HG02884 (cell line): ENCODE data around the gene RPS21.

Source experiments
- ATAC-seq: cut with Tn5 transposase; IDR thresholded peaks from one replicate; pipeline ENCODE4 v1.9.1; 2021; ENCODE audit warnings: mild to moderate bottlenecking, moderate library complexity; ENCODE audit not compliant: unreplicated experiment

Gene RPS21

DNA sequence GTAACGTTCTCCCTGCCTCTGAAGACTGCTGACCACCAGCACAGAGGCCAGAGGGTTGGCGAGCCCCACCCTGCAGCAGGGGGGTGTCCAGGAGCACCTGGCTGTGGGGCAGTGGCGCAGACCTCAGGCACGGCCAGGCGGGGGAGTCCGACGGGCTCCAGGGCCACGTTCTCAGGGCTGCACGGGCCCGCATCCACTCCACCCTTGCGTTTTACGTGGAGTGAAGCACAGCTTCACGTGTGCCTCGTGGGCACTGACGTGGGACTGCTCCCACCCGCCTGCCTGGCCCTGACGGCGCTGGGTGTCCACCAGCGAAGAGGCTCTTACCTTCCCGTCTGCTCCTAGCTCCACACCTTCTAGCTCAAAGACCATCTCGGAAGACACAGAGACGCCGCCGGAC is 6.9 kb downstream of the RPS21 start:
- ATAC-seq = no peak

DNA sequence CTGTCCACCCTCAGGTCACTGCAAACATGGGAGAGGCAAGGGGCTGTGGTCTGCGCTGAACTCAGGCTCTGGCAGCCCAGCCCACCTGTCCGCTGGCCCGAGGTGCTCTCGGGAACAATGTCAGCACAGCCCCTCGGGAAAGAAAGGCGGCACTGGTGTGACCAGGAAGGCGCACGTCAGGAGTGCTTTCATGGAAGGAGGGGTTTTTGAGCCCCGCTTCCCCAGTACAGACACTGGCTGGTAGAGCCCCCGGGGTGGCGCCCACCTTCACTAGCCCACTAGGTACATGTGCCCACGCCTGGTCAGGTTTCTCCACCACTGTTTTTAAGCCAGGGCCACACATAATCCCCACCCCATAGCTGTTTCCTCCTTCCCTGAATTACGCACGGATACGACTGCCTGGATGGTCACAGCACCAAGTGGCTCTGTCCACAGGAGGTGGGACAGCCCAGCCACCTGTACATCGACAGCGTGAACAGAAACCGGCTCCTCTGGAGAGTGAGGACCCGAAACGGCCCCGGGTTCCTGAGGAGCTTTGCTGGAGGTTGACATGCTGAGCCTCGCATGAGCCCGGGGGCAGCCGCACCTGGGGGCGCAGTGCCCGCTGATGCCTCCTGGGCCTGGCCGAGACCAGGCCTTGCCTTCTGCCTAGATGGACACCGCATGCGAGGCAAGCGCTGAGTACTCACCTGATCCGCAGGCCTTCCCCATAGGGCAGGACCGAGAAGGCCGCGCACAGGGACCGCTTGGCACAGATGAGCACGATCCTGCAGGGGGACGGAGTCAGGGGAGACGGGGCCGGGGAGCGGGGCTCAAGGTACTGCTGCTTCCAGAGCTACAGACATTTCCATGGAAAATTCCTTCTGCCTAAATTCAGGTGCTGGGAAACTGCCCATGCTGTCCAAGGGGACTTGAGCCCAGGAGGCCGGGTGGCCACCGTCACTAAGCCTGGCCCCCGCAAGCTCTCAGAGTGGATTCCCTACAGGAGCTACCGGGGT is 7.6 kb downstream of the RPS21 start:
- ATAC-seq = no peak

DNA sequence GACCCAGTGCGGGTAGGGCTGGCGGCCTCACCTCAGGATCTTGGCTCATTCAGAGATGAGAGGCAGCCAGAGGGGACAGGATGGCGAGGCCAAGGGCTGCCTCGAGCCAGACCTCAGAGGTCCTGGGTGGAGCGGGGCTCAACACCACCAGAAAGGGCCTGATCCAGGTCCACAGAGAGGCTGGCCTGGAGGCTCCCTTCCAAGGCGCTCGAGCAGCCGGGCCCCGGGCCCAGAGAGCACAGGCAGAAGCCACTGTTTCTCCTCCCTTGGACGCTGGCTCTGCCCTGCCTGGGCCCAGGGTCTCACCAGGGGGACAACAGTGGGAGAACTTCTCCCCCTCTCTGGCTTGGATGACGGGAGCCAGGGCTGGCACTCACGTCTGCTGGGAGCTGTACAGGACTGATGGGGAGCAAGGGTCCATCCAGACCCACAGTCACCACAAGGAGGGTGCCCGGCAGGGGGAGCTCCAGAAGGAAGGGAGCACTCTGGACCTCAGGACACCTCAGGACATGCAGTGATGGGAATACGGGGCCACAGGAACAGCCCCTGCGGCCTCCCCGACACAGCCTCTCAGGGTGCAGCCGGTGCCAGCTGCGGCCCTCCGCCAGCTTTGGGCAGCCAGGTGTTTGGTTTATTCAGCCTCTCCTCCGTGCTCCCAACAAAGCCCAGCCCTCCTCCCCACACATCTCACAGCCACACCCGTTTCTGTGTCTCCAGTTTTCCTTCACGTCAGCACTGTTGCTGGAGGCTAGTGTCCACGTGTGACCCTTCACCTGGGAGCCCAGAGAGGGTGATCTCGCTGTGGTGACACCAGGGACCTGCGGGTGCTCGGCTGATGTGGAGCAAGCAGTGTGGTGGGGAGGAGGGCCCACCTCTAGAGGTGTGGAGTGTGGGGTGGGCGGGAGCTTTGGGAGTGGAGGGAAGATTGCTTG is 8.7 kb downstream of the RPS21 start:
- no peak for ATAC-seq

DNA sequence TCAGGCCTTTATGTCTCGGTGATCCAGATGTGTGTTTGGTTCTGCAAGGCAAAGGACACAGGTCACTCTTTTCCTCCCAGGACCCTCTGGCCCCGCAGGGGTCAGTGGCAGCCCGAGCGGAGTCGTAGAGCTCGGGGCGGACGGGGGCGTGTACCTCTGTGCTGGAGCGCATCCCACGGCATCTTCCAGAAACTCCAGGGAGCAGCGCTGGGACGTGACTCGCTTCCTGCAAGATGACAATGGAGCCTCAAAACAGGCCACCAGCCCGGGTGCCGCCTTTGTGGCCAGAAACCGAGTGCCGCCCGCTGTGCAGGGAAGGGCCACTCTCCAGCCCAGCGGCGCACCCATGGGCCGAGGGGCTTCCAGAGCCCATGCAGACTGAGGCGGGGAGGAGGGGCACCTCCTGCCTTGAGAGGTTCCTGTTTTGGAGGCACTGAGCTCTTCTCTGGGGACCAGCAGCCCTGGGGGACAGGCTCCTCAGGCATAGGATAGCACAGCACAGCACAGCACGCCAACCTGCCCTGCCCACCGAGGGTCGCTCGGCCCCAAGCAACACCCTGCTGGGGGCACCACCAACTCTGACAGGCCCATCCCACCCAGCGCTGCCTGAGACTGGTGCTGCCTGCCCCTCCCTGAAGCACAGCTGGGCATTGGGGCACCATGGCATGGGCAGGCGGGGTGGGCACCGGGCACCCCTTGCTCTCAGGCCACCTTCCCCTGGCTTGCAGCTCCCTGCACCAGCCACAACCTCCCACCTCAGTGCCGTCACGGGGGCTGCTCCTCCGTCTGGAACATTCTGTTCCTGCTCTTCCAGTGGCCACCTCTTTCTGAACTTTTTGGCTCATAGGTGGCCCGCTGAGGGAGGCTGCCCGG is 9.7 kb downstream of the RPS21 start:
- ATAC-seq = no peak

DNA sequence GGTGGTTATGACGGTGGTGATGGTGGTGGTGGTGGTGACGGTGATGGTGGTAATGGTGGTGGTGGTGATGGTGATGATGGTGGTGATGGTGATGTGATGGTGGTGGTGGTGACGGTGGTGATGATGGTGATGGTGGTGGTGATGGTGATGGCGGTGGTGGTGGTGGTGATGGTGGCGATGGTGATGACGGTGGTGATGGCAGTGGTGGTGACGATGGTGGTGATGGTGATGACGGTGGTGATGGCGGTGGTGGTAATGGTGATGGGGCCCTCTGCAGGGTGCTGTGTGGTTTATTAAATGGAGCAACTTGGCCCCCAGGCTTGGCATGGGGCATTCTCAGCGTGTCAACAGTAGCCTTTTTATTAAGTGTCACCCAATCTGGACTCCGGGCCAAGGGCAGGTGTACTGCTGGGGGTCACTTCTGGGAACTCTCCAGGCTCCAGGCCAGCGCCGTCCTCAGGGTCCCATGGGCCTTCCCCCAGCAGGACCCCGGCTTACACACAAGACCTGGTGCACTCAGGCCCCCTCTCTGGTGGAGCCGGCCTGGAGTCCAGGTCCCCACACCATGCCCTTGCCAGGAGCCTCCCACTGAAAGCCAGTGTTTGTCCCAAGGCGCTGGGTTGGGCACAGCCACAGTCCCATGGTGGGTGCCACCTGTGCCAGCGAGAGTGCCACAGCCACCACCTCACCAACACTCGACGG is 11.4 kb downstream of the RPS21 start:
- no peak for ATAC-seq

DNA sequence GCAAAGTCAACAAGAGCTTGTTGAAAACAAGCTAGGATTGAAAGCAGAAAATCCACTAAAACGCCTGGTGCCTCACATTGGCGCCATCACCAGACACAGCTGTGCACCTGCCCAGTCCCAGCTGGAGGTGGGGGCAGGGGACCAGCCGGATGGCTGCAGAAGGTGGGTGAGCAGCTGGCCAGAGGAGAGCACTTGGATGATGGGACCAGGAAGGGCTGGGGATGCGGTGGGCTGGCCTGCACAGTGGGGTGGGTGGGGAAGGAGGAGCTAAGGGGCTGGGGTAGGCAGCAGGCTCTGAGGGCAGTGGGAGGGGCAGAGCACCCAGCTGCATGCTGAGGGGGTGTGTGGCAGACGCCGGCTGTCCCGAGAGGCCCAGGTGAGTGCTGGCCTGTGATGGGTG is 13.1 kb downstream of the RPS21 start:
- ATAC-seq = no peak

DNA sequence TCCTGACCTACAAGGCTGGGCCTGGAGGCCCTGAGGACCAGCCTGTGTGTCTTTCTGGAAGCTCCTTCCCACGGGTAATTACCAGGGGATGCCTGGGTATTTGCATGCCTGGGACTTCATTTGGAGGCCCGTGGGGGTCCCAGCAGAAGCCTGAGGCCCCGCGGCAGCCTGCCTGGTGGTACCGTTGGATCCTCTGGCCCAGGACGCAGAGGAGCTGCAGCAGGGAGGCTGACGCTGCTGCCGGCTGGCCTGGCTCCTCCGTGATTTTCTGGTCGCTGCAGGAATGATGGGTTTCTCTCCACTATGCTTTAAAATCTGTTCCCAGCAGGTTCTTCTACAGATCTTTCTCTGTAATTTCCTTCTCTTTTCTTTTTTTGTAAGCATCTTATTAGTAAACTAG is 13.6 kb downstream of the RPS21 start:
- no peak for ATAC-seq

DNA sequence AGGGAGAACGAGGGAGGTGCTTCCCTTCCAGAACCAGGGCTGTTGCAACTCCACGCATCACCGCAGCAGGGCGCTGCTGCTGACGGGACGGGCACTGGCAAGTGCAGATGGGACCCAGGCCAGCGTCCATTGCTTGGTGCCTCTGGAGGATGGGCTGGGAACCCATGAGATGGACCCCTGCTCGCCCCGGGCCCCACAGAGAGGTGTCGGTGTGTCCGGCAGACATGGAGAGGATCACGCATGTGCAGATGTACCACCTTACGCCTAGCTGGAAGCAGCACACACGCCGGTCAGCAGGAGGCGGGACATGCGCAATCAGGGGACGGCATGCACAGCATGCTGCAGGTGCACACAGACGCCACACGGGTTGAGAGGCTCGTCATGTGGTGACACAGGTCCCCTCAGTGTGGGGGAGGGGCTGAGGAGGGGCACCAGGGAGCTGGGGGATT is 14.5 kb downstream of the RPS21 start:
- no peak for ATAC-seq

DNA sequence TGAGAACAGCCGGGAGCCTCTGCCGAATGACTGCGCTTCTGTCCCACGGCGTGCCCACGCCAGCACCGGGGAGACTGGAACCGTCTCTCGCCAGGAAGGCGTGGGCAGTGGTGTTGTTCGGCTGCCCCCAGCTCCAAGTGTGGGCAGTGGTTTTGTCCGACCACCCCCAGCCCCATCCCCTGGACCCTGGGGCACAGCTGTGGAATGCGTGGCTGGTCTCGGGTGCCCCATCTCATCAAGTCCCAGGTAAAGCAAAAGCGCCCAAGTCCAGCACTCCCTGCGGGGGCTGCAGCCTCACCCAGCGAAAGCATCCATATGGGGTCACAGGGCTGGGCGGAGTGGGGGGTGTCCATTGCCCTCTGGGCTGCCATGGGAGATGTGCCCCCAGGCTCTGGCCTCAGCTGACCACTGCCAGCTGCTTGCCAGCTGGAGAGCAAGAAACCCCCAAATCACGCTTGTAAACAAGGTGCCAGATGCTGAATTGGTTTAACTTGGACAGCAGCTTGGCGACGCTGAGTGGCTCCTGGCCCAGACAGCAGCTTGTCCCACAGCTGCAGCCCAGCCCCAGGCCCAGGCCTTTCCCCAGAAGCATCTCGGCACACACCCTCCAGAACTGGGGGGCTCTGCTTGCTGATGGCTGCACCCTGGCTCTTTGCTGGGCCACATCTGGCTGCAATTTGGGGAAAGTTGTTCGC is 15.7 kb downstream of the RPS21 start:
- no peak for ATAC-seq

DNA sequence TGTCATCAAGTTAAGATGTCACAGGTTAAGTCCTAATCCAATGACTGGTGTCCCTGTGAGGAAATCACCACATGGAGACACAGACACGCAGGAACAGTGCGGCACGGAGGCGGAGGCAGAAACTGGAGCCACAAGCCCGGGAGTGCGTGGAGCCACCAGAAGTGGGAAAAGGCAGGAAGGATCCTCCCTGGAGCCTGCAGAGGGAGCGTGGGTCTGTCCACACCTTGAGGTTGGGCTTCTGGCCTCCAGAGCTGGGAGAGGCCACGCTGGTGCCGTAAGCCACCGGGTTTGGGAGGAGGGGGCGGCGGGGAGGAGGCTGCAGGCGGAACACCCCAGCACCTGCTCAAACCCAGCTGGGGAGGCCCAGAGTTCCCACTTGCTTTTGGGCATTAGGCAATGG is 16.4 kb downstream of the RPS21 start:
- ATAC-seq = no peak

DNA sequence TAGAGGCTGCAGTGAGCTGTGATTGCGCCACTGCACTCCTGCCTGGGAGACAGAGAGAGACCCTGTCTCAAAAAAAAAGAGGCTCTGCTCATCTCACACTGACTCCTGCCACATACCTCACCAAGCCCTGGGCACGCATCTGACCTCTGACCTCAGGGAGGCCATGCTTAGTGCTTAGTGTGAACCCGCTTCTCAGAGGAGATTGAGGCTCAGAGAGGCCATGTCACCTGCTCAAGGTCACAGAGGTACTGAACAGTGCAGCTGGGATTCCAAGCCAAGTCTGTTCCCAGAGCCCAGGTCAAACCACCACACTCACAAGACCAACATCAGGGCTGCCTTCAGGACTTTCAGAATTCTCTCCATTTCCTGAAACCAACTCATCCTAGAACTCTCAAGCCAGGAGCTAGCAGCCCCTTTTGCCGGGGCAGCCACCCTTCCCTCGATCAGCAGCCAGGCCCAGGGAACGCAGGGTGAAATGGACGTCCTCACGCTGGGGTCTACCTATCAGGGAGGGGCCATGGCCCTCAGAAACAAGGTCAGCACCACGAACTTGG is 17.3 kb downstream of the RPS21 start:
- no peak for ATAC-seq

DNA sequence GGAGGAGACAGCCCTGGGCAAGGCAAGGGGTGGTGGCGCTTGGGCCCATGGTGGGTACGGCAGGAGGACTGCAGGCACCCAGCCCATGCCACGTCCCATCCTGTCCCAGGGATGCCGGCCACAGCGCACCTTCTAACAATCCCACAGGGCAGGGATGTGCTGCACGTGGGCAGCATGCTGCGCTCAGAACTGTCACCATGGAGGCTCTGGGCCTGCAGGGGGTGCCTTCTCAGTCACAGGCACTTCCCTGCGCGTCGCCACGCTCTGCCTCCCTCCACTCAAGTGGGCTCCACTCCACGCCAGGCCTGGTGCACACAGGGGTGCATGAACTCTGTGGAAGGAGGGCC is 17.8 kb downstream of the RPS21 start:
- ATAC-seq = no peak

DNA sequence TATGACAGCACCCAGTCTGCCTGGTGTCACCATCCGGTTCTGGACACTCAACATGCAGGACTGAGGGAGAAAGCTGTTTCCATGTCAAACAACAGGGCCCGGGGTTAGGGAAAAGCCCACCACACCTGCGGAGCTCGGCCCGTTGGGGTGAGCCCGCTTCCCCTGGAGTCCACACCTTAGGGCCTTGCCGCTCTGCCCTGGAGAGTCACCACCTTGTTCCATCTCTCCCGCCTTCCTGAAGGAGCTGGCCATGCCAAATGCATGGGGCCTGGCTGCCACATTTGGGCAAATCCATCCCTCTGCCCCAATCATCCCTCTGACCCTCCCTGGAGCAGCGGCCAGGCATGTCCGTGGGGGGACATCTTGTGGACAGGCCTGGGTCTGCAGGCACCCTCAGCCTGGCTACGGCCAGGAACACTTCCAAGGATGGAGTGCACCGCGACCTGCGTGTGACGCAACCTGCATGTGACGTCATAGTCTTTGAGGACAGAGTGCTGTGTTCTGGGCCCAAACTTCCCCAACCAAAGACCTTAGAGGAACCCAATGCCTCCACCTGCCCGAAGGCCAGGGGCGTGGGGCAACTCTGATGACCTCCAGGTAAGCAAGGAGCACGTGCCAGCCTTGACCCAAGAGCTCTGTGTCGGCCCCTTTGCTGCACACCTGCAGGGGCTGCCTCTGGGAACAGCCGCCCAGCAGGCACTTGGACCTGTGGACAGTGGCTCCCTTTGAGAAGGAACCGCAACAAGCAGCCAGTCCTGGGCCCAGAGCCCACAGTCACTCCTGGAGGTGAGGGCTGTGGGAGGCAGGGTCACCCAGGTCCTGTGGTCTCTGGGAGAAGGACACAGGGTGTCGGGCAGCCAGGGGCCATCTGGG is 18.4 kb downstream of the RPS21 start:
- no peak for ATAC-seq

DNA sequence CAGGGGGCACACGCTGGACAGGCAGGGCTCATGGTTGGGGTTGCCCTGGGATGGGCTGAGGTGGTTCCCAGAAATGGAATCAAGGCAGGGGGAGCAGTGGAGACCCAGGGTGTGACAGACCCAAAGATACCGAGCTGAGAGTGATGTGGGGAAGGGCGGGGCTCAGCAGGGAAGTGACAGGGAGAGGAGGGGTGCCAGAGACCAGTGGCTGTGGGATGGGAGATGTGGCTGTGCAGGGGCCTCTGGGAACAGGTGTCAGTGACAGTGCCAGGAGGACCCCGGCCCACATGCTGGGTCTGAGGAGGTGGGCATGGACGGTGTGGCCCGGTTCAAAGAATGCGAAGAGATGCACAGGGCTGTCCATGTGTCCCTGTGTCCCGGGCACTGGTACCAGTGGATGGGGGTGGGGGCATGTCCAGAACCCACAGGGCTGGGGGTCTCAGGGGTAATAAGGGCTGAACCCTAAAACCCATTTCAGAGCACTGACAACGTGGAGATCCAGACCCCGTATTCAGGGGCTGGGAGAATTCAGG is 19.1 kb downstream of the RPS21 start:
- no peak for ATAC-seq

DNA sequence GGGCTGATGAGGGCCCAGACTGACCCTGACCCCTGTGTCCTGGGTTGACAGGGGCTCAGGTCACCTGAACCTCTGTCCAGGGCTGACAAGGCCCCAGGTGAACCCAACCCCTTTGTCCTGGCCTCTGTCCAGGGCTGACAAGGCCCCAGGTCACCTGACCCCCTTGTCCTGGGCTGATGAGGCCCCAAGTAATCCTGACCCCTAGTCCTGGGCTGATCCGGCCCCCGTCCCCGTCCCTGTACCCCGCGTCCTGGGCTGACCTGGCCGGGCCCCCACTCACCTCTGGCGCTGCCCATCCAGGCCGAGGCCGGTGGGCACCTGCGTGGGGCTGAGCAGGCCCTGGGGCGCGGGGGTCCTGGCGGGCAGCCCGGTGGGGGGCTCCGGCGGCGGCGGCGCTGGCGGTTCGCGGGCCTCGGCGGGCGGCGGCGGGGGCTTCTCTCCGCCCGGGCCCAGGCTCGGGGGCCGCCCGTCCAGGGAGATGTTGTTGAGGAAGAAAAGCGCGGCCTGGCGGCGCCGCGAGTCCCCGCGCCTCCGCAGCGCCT is 19.8 kb downstream of the RPS21 start:
- no peak for ATAC-seq

DNA sequence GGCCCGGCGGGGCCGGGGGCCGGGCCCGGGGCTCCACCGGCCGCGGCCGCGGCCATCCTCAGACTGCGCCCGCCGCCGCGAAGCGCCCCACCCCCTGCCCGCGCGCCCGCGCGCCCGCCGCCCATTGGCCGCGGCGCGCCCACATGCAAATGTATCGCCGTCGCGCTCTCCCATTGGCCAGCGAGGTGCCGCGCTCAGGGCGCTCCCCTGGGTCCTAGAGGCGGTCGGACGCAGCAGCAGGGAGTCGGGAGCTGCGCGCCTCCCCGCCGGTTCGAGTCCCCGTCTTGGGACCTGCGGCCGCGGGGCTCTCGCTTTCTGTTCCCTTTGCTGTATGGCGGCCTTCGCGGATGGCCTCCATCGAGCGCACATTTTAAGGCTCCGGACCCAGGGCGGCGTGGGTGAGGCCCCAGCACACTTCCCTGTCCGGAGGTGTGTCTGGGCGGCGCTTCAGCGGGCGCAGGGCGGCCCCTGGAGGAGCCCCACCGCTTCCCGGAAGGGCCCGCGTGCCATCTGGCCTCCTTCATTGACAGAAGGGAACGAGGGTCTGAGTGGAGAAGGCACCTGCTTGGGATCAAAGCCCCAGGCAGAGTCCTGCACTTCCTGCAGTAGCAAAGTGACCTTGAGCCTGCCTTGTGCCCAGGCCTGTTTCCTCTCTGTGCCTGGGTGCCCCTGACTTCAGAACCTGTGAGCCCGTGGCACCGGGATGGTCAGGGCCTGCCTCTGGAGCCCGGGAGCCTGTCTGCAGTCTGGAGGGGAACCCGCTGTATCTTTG is 20.5 kb downstream of the RPS21 start, which contains the start of gene CABLES2:
CABLES2 (minus strand) TSS at position 65 of the 772 bp plus-strand sequence; CDS start at position 56, 9 bp downstream.
- ATAC-seq = peak; percentile 85

DNA sequence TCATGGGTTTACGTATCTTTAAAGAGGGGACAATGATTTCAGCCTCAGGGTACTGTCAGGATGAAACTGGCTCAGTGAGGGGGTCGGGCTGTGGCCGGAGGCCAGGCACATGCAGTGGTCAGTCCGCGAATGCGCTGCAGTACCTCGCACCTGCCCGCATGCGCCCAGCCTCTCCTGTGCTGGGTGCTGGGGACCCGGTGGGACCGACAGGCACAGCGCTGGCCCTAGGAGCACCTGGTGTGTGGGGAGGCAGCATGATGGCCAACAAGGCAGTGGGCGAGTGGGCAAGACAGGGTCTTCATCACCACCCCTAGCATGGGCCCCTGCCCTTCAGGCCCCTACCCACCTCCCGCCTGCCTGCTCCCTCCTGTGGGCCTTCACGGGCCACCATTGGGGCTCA is 21.2 kb downstream of the RPS21 start:
- ATAC-seq = no peak
